GM23338 (cell line): ENCODE data around the gene TASOR. TPM values are rescaled to one million over a fixed set of nuclear protein-coding genes. Genes with fewer than 3 reads are reported as not detected.

Experiments used
- ATAC-seq: fragments of 200-7000 bp; cut with Tn5 transposase; 3 replicates; pipeline ENCODE4 v1.9.1; 2020
- DNase-seq: peaks from one replicate; pipeline ENCODE4 v3.0.0-alpha.2; 2015; ENCODE audit warnings: low spot score
- H2AFZ ChIP-seq: fragments of 200-600 bp; sonication (generic); 2 replicates; pipeline ENCODE4 v1.8.0; 2016; ENCODE audit warnings: antibody characterized with exemption, mild to moderate bottlenecking, moderate library complexity
- H3F3A ChIP-seq: fragments of 200-600 bp; sonication (generic); replicated peaks from 2 replicates; pipeline ENCODE4 v1.8.0; 2017; ENCODE audit warnings: antibody characterized with exemption, mixed run types, low read depth
- H3K27ac ChIP-seq: fragments of 200-600 bp; sonication (generic); 2 replicates; pipeline ENCODE4 v1.6.1; 2016; ENCODE audit warnings: low read depth
- H3K27me3 ChIP-seq: fragments of 200-600 bp; sonication (generic); 2 replicates; pipeline ENCODE4 v1.8.0; 2016; ENCODE audit warnings: mild to moderate bottlenecking, mixed run types, moderate library complexity; ENCODE audit not compliant: insufficient read depth
- H3K36me3 ChIP-seq: fragments of 200-600 bp; sonication (generic); 2 replicates; pipeline ENCODE4 v1.8.0; 2016; ENCODE audit warnings: mild to moderate bottlenecking; ENCODE audit not compliant: insufficient read depth
- H3K4me1 ChIP-seq: fragments of 200-600 bp; sonication (generic); 2 replicates; pipeline ENCODE4 v1.8.0; 2016; ENCODE audit warnings: mild to moderate bottlenecking, moderate library complexity; ENCODE audit not compliant: insufficient read depth
- H3K4me2 ChIP-seq: fragments of 200-600 bp; sonication (generic); 2 replicates; pipeline ENCODE4 v1.7.1; 2017; ENCODE audit warnings: mixed run types
- H3K4me3 ChIP-seq: fragments of 200-600 bp; sonication (generic); 2 replicates; pipeline ENCODE4 v1.6.1; 2016; ENCODE audit warnings: mixed run types
- H3K79me2 ChIP-seq: fragments of 200-600 bp; sonication (generic); replicated peaks from 2 replicates; pipeline ENCODE4 v1.8.0; 2017; ENCODE audit warnings: mild to moderate bottlenecking; ENCODE audit not compliant: insufficient read depth
- H3K9me2 ChIP-seq: fragments of 200-600 bp; sonication (generic); 2 replicates; pipeline ENCODE4 v1.8.0; 2017; ENCODE audit not compliant: insufficient read depth
- H4K20me1 ChIP-seq: fragments of 200-600 bp; sonication (generic); replicated peaks from 2 replicates; pipeline ENCODE4 v1.8.0; 2017; ENCODE audit warnings: mild to moderate bottlenecking; ENCODE audit not compliant: insufficient read depth
- H3K27ac Mint-ChIP-seq: 2 replicates; pipeline ENCODE4 v1.8.0; 2020; ENCODE audit warnings: inconsistent platforms, mild to moderate bottlenecking, moderate library complexity, mixed read lengths
- H3K27me3 Mint-ChIP-seq: 3 replicates; pipeline ENCODE4 v1.8.0; 2022; ENCODE audit warnings: low read depth, mild to moderate bottlenecking, moderate library complexity, mixed read lengths, inconsistent platforms; ENCODE audit not compliant: insufficient read depth, poor library complexity
- H3K36me3 Mint-ChIP-seq: 3 replicates; pipeline ENCODE4 v1.8.0; 2021; ENCODE audit warnings: low read depth, mild to moderate bottlenecking, inconsistent platforms, moderate library complexity, mixed read lengths
- H3K4me1 Mint-ChIP-seq: 3 replicates; pipeline ENCODE4 v1.8.0; 2020; ENCODE audit warnings: mild to moderate bottlenecking, inconsistent platforms, mixed read lengths
- H3K4me3 Mint-ChIP-seq: 3 replicates; pipeline ENCODE4 v1.8.0; 2021; ENCODE audit warnings: moderate library complexity, mild to moderate bottlenecking, inconsistent platforms, mixed read lengths
- H3K9me3 Mint-ChIP-seq: 3 replicates; pipeline ENCODE4 v1.8.0; 2020; ENCODE audit warnings: moderate library complexity, mild to moderate bottlenecking, inconsistent platforms, mixed read lengths
- CREB1 ChIP-seq: fragments of 250-450 bp; sonication (Bioruptor Pico); IDR thresholded peaks from 2 replicates; pipeline ENCODE4 v1.5.0; 2020; ENCODE audit warnings: low read depth, mild to moderate bottlenecking, moderate library complexity
- EZH2 ChIP-seq: fragments of 200-600 bp; sonication (generic); IDR thresholded peaks from one replicate; pipeline ENCODE4 v1.8.0; 2017; ENCODE audit warnings: antibody characterized with exemption, mild to moderate bottlenecking, low read depth; ENCODE audit not compliant: unreplicated experiment
- EZH2phosphoT487 ChIP-seq: fragments of 200-600 bp; sonication (generic); IDR thresholded peaks from one replicate; pipeline ENCODE4 v1.8.1; 2018; ENCODE audit warnings: antibody characterized with exemption; ENCODE audit not compliant: unreplicated experiment
- JUNB ChIP-seq: IDR thresholded peaks from one replicate; pipeline ENCODE4 v1.6.1; 2016; ENCODE audit warnings: antibody characterized with exemption; ENCODE audit not compliant: unreplicated experiment
- NANOG ChIP-seq: IDR thresholded peaks from 2 replicates; pipeline ENCODE4 v1.6.1; 2016; ENCODE audit warnings: antibody characterized with exemption, borderline replicate concordance
- POLR2AphosphoS5 ChIP-seq: IDR thresholded peaks from 2 replicates; pipeline ENCODE4 v1.6.1; 2016; ENCODE audit warnings: antibody characterized with exemption, low read depth
- STAT1 ChIP-seq: IDR thresholded peaks from one replicate; pipeline ENCODE4 v1.6.1; 2016; ENCODE audit warnings: antibody characterized with exemption; ENCODE audit not compliant: unreplicated experiment
- ZNF331 ChIP-seq: fragments of 250-450 bp; sonication (Bioruptor Pico); IDR thresholded peaks from 2 replicates; pipeline ENCODE4 v1.5.0; 2020; ENCODE audit warnings: low read depth, mild to moderate bottlenecking, moderate library complexity
- polyA plus RNA-seq: library from polyadenylated mRNA; unstranded; fragments of >200 nt; fragmentation: Nextera tagmentation; extraction: Ambion mirVana; gene quantifications from 2 replicates; pipeline ENCODE4 v1.2.1, GENCODE V29; 2016
- total RNA-seq: library from RNA; depleted of rRNA; stranded (reverse); fragments of >200 nt; shearing (Covaris generic); gene quantifications from 2 replicates; pipeline ENCODE4 v1.2.3, GENCODE V29; 2014
- TF ChIP-seq, protein P1 (sequence below): IDR thresholded peaks from one replicate; pipeline ENCODE4 v1.6.1; 2018; ENCODE audit warnings: antibody characterized with exemption; ENCODE audit not compliant: unreplicated experiment
- TF ChIP-seq, protein P2 (sequence below), 2 experiments: fragments of 200-600 bp in 1 of 2; sonication (generic) in 1 of 2; conservative IDR thresholded peaks; 2 replicates each; pipeline versions ENCODE4 v1.5.1 to v1.6.1; 2016 to 2017; ENCODE audit warnings: antibody characterized with exemption in 2 of 2, low read depth in 2 of 2, mild to moderate bottlenecking in 2 of 2, moderate library complexity in 1 of 2

Gene TASOR
- total and polyA plus RNA-seq, 2 experiments from 2014 or later, result 14.7 to 53.6 TPM

DNA sequence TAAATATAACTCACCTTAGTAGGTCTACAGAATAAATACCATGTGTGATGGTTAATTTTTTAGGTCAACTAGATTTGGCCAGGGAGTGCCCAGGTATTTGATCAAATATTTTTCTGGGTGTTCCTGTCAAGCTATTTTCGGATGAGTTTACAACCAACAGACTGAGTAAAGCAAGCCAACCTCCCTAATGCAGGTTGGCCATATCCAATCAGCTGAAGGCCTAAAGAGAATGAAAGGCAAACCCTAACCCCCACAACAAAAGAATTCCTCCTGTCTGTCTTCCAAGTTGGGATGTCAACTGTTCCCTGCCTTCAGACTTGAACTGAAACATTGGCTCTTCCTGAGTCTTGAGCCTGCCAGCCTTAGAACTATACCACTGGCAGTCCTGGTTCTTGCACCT lies 28.6 kb downstream of the TASOR start (continued):
- TF ChIP-seq, protein P1, sequence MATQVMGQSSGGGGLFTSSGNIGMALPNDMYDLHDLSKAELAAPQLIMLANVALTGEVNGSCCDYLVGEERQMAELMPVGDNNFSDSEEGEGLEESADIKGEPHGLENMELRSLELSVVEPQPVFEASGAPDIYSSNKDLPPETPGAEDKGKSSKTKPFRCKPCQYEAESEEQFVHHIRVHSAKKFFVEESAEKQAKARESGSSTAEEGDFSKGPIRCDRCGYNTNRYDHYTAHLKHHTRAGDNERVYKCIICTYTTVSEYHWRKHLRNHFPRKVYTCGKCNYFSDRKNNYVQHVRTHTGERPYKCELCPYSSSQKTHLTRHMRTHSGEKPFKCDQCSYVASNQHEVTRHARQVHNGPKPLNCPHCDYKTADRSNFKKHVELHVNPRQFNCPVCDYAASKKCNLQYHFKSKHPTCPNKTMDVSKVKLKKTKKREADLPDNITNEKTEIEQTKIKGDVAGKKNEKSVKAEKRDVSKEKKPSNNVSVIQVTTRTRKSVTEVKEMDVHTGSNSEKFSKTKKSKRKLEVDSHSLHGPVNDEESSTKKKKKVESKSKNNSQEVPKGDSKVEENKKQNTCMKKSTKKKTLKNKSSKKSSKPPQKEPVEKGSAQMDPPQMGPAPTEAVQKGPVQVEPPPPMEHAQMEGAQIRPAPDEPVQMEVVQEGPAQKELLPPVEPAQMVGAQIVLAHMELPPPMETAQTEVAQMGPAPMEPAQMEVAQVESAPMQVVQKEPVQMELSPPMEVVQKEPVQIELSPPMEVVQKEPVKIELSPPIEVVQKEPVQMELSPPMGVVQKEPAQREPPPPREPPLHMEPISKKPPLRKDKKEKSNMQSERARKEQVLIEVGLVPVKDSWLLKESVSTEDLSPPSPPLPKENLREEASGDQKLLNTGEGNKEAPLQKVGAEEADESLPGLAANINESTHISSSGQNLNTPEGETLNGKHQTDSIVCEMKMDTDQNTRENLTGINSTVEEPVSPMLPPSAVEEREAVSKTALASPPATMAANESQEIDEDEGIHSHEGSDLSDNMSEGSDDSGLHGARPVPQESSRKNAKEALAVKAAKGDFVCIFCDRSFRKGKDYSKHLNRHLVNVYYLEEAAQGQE, result no peak
- TF ChIP-seq, protein P2, sequence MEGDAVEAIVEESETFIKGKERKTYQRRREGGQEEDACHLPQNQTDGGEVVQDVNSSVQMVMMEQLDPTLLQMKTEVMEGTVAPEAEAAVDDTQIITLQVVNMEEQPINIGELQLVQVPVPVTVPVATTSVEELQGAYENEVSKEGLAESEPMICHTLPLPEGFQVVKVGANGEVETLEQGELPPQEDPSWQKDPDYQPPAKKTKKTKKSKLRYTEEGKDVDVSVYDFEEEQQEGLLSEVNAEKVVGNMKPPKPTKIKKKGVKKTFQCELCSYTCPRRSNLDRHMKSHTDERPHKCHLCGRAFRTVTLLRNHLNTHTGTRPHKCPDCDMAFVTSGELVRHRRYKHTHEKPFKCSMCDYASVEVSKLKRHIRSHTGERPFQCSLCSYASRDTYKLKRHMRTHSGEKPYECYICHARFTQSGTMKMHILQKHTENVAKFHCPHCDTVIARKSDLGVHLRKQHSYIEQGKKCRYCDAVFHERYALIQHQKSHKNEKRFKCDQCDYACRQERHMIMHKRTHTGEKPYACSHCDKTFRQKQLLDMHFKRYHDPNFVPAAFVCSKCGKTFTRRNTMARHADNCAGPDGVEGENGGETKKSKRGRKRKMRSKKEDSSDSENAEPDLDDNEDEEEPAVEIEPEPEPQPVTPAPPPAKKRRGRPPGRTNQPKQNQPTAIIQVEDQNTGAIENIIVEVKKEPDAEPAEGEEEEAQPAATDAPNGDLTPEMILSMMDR (conservative IDR thresholded peaks at IDR 0.05; ENCODE audit: low read depth in 2 of 2), result no peak
- no peak for TF ChIP-seq EZH2phosphoT487
- no peak for TF ChIP-seq NANOG
- TF ChIP-seq EZH2, result no peak
- TF ChIP-seq CREB1 (CRISPR knock-in tag), result no peak
- TF ChIP-seq STAT1, result no peak
- no peak for TF ChIP-seq POLR2AphosphoS5

DNA sequence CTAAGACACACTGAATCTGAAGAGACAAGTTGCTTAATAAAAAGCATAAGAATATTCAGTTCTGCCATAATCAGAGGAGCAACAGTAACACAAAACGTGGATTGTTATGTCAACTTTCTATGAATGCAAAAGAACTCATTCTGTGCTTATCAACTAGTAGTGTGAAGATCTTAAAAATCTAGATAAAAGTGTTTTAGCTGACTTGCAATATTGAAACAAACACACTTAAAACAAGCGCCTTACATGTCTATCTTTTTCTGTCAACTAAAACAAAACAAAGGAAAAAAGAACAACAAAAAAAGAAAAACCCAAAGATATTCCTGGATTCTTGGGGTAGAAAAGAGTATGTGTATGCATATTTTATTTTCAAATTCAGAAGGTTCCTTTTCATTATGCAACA lies 37.7 kb downstream of the TASOR start:
- H3K9me3 Mint-ChIP-seq, result no peaks in the 10 kb centered on the region
- Histone ChIP-seq H3K4me3 (no peak overlapping the region), H3K27me3 (no peaks in the 10 kb centered on the region), H3K9me2 (no peaks in the 10 kb centered on the region), H3K79me2 (peaks cover 9% of the 10 kb centered on the region; the same call in 1 of the 2 replicates), H4K20me1 (peaks cover 3% of the 10 kb centered on the region), H2AFZ (no peak overlapping the region), H3F3A (no peaks in the 10 kb centered on the region), H3K27ac (no peak overlapping the region), H3K4me2 (no peak overlapping the region), H3K36me3 (peaks cover 5% of the 10 kb centered on the region), H3K4me1 (no peaks in the 10 kb centered on the region)
- no peak for DNase-seq
- no peak overlapping the region for H3K27ac Mint-ChIP-seq
- H3K4me3 Mint-ChIP-seq, result no peak overlapping the region
- H3K4me1 Mint-ChIP-seq, result no peaks in the 10 kb centered on the region
- H3K27me3 Mint-ChIP-seq, result no peaks in the 10 kb centered on the region
- ATAC-seq, result no peak
- H3K36me3 Mint-ChIP-seq, result peaks cover 18% of the 10 kb centered on the region; the same call in 2 of the 3 replicates
- no peak for TF ChIP-seq POLR2AphosphoS5
- no peak for TF ChIP-seq CREB1 (CRISPR knock-in tag)
- TF ChIP-seq, protein P2 (conservative IDR thresholded peaks at IDR 0.05; ENCODE audit: low read depth in 2 of 2), result no peak
- no peak for TF ChIP-seq NANOG
- TF ChIP-seq, protein P1, result no peak
- no peak for TF ChIP-seq JUNB
- TF ChIP-seq ZNF331 (CRISPR knock-in tag), result no peak
- TF ChIP-seq EZH2phosphoT487, result no peak
